SK-N-SH treated with all-trans-retinoic acid at 6 μM for 48 hours (cell line): ENCODE results near the gene AAMP.

Experiments
- BACH2 ChIP-seq: fragments of 250-450 bp; sonication (Bioruptor Pico); IDR thresholded peaks from 2 replicates; pipeline ENCODE4 v1.9.0; 2021; ENCODE audit warnings: mild to moderate bottlenecking, borderline replicate concordance
- CSDC2 ChIP-seq: fragments of 250-450 bp; sonication (Bioruptor Pico); IDR thresholded peaks from 2 replicates; pipeline ENCODE4 v1.5.0; 2020; ENCODE audit warnings: mild to moderate bottlenecking, moderate library complexity
- PPARA ChIP-seq: fragments of 250-450 bp; sonication (Bioruptor Pico); IDR thresholded peaks from 2 replicates; pipeline ENCODE4 v1.5.0; 2020; ENCODE audit warnings: mild to moderate bottlenecking, borderline replicate concordance
- RARB ChIP-seq: fragments of 250-450 bp; sonication (Bioruptor Pico); IDR thresholded peaks from 2 replicates; pipeline ENCODE4 v1.8.0; 2021; ENCODE audit warnings: mild to moderate bottlenecking, moderate library complexity
- TOX ChIP-seq: fragments of 250-450 bp; sonication (Bioruptor Pico); IDR thresholded peaks from 2 replicates; pipeline ENCODE4 v1.8.0; 2021; ENCODE audit warnings: mild to moderate bottlenecking, moderate library complexity, borderline replicate concordance
- ZC3H10 ChIP-seq: fragments of 250-450 bp; sonication (Bioruptor Pico); IDR thresholded peaks from 2 replicates; pipeline ENCODE4 v1.5.1; 2021; ENCODE audit warnings: mild to moderate bottlenecking, moderate library complexity
- ZFP3 ChIP-seq: fragments of 250-450 bp; sonication (Bioruptor Pico); IDR thresholded peaks from 2 replicates; pipeline ENCODE4 v1.5.0; 2020; ENCODE audit warnings: mild to moderate bottlenecking, moderate library complexity
- ZNF70 ChIP-seq: fragments of 450-650 bp; formaldehyde crosslinking; IDR thresholded peaks from 2 replicates; pipeline ENCODE4 v1.5.0; 2020; ENCODE audit warnings: mild to moderate bottlenecking, moderate library complexity
- ZNF8 ChIP-seq: fragments of 450-650 bp; formaldehyde crosslinking; IDR thresholded peaks from 2 replicates; pipeline ENCODE4 v1.5.0; 2020; ENCODE audit warnings: mild to moderate bottlenecking, moderate library complexity

- no peak for TF ChIP-seq ZNF8 (CRISPR knock-in tag)
- TF ChIP-seq ZC3H10 (CRISPR knock-in tag) = no peak
- no peak for TF ChIP-seq BACH2 (CRISPR knock-in tag)
- TF ChIP-seq RARB (CRISPR knock-in tag) = no peak
- no peak for TF ChIP-seq TOX (CRISPR knock-in tag)
- TF ChIP-seq ZFP3 (CRISPR knock-in tag) = no peak
- TF ChIP-seq CSDC2 (CRISPR knock-in tag) = no peak
- TF ChIP-seq ZNF70 = no peak
- no peak for TF ChIP-seq PPARA (CRISPR knock-in tag)
Measured at GRCh38 chr2:218277921-218278320, 8.0 kb upstream of the AAMP start.
